Measurements from ENCODE around the gene SORCS1. TPM values are rescaled to one million over a fixed set of nuclear protein-coding genes. Genes with fewer than 3 reads are reported as not detected.

SORCS1 gene
- total and polyA plus RNA-seq, 2 experiments from 2014 or later: 45.6 to 73.0 TPM

- H3K27ac ChIP-seq: no peak overlapping the region
- peaks cover 31% of the 10 kb centered on the region for H3K4me1 ChIP-seq (ENCODE audit: low read depth)
- H3K36me3 ChIP-seq: no peaks in the 10 kb centered on the region
- no peaks in the 10 kb centered on the region for H3K9me3 ChIP-seq (ENCODE audit: low read depth)
- TF ChIP-seq CTCF (IDR thresholded peaks at IDR 0.05; ENCODE audit: low read depth, low read length): no peak
- no peak for DNase-seq (ENCODE audit: low read depth in 1 of 2, low spot score in 1 of 2)
- no peak overlapping the region for H3K4me3 ChIP-seq
- H3K27me3 ChIP-seq: no peaks in the 10 kb centered on the region
Measured at GRCh38 chr10:106958589-106959361, 205.7 kb downstream of the SORCS1 start.

DNA sequence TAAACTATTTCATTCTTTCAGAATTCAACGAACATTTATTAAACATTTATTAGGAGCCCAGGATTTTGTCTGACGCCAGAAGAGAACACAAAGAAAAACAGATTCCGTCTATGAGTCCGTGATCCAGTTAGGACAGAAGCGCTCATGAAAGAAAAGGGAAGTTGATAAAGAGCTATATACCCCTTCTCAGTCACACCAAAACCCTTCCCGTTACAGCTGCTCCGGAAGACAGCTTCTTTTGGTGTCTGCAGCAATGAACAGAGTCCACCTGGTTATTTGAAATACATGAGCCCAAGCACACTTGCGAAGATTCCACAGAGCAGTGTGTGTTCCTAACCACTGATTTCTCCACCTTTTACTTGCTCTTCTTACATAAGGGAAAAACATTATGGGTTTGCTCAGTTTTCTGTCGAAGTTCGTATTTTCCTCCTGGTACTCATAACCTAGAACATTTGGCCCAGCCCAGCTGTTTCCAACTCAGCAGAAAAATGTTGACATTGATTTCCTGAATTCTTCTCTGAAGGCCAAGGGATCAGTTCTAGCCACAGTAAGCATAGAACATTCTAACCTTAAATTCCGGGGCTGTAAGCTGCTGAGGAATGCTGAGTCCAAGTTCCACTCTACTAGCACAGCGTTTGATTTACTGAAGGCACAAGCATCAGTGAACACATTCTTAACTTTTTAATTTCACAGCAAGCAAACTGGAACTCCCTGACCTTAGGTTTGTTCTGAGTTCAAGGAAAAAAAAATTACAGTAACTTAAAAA, 206.5 kb downstream of the SORCS1 start:
- no peak for TF ChIP-seq CTCF (IDR thresholded peaks at IDR 0.05; ENCODE audit: low read depth, low read length)
- no peaks in the 10 kb centered on the region for H3K36me3 ChIP-seq
- no peaks in the 10 kb centered on the region for H3K9me3 ChIP-seq (ENCODE audit: low read depth)
- H3K4me3 ChIP-seq: no peak overlapping the region
- H3K27ac ChIP-seq: no peak overlapping the region
- DNase-seq (ENCODE audit: low read depth in 1 of 2, low spot score in 1 of 2): no peak
- no peaks in the 10 kb centered on the region for H3K27me3 ChIP-seq
- peaks cover 31% of the 10 kb centered on the region for H3K4me1 ChIP-seq (ENCODE audit: low read depth)

GRCh38 chr10:106956216-106956915, 208.1 kb downstream of the SORCS1 start:
- H3K9me3 ChIP-seq (ENCODE audit: low read depth): no peaks in the 10 kb centered on the region
- no peak overlapping the region for H3K4me3 ChIP-seq
- no peaks in the 10 kb centered on the region for H3K36me3 ChIP-seq
- DNase-seq (ENCODE audit: low read depth in 1 of 2, low spot score in 1 of 2): no peak
- H3K27ac ChIP-seq: peak overlapping the region; percentile 39
- no peak for TF ChIP-seq CTCF (IDR thresholded peaks at IDR 0.05; ENCODE audit: low read depth, low read length)
- peaks cover 31% of the 10 kb centered on the region for H3K4me1 ChIP-seq (ENCODE audit: low read depth)
- H3K27me3 ChIP-seq: no peaks in the 10 kb centered on the region

DNA sequence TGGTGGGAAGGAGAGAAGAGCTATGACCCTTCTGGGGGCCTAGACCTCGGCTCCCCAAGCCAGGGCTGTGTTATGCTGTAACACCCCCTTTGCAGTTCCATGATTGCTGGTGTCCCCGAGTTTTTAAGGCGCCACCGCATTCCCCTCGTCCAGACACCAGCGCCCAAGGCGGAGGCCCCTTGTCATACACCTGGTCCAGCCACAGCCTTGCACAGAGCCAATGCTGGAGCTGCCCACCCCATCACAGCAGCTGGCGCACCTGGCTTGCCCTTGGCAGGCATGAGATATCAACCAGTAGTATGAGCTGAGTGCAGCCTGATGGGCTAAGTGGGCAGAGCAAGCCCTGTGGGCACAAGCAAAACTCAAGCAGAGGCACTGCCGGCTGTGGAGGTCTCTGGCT, 209.4 kb downstream of the SORCS1 start:
- peaks cover 25% of the 10 kb centered on the region for H3K4me1 ChIP-seq (ENCODE audit: low read depth)
- no peaks in the 10 kb centered on the region for H3K9me3 ChIP-seq (ENCODE audit: low read depth)
- no peaks in the 10 kb centered on the region for H3K27me3 ChIP-seq
- H3K4me3 ChIP-seq: no peak overlapping the region
- no peak for TF ChIP-seq CTCF (IDR thresholded peaks at IDR 0.05; ENCODE audit: low read depth, low read length)
- H3K36me3 ChIP-seq: no peaks in the 10 kb centered on the region
- DNase-seq (ENCODE audit: low read depth in 1 of 2, low spot score in 1 of 2): no peak
- H3K27ac ChIP-seq: no peak overlapping the region

DNA sequence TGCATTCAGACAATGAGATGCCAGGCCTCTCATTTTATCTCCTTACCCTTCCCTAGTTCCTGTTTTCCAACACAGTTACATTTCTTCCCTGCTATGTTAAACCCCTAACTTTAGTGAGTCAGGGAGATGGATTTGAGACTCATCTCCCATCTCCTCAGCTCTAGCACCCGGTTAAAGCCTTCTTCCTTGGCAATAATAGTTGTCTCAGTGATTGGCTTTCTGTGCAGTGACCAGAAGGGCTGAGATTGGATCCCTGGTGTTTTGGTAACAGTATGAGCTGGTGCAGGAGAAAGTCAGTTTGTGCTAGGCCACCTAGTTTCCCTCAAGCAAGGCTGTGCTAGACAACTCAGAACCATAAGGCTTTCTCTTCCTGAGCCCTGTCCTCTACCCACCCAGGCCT, 212.5 kb downstream of the SORCS1 start:
- no peaks in the 10 kb centered on the region for H3K9me3 ChIP-seq (ENCODE audit: low read depth)
- H3K27me3 ChIP-seq: no peaks in the 10 kb centered on the region
- peaks cover 11% of the 10 kb centered on the region for H3K4me1 ChIP-seq (ENCODE audit: low read depth)
- H3K4me3 ChIP-seq: no peak overlapping the region
- TF ChIP-seq CTCF (IDR thresholded peaks at IDR 0.05; ENCODE audit: low read depth, low read length): no peak
- H3K36me3 ChIP-seq: no peaks in the 10 kb centered on the region
- no peak overlapping the region for H3K27ac ChIP-seq
- DNase-seq (ENCODE audit: low read depth in 1 of 2, low spot score in 1 of 2): no peak
